Measurements from ENCODE around the gene LAMA4.

The LAMA4 gene

DNA sequence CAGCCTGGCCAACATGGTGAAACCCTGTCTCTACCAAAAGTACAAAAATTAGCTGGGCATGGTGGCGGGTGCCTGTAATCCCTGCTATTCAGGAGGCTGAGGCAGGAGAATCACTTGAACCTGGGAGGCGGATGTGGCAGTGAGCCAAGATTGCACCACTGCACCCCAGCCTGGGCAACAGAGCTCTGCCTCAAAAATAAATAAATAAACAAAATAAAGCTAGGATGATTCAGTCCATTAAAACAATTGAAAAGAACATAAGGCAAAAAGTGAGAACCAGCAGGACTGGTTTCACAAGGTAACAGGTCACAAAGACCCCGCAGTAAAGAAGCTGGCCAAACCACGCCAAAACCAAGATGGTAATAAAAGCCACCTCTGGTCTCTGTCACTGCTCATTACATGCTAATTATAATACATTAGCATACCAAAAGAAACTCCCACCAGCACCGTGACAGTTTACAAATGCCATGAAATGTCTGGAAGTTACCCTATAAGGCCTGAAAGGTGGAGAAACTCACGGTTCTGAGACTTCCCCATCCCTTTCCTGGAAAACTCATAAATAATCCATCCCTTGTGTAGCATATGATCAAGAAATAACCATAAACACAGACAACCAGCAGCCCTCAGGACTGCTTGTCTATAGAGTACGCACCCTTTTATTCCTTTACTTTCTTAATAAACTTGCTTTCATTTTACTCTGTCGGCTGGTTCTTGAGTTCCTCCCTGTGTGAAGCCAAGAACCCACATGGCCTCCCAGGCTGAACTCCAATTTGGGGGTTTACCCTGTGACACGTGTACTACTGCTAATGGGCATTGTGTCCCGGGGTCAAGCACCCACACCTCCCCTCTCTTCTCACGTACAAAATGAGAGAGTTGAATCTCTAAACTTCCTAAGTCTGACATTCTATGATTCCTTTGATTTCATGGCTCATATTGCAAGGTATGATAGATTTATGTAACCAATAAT is 10.2 kb downstream of the LAMA4 start:
- DNase-seq (ENCODE audit: low read depth in 3 of 3): no peak

DNA sequence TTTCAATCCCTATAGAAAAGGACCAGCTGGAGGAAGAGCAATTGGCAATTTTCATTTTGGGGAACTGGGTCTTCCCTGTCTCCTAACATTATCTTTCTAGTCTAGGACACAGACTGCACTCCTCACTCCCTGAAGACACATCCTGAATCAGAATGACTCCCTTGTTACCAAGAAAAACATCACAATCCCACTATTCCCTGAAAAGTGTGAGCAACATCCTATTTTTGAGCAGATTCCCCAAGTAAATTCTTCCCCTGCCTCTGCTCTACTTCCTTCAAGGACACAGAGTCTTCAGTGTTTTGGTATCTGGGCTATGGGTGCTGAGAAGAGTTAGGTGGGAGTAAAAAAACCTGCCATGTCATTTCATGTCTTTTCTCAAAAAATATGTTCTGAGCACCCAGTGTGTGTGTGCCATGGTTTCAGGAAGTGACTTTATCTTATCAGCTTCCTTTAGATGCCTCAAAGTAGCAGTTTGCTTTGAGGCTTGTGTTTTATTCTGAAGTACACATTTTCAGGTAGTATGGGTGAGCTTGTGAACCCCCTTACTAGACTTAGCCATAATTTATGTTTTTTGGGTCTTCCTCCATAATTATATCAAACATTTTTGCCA is 12.4 kb downstream of the LAMA4 start:
- DNase-seq (ENCODE audit: low read depth in 3 of 3): no peak

DNA sequence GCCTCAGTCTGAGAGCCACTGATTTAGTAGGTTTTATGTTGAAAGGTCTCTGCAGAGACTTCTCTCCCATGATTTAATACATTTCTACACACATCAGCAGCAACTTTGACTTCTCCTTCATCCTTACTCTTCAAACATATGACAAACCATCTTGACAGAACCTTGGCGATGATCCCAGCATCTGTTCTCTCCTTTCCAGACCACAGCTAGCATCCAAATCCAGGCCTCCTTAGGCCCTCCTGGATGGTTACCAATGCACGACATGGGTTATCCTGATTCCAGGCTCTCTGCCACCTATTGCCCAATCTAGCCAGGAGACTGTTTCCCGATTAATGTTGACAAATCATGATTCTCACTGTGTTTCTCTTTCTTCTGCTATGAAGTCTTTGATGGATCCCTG is 16.8 kb downstream of the LAMA4 start:
- no peak for DNase-seq (ENCODE audit: low read depth in 3 of 3)

DNA sequence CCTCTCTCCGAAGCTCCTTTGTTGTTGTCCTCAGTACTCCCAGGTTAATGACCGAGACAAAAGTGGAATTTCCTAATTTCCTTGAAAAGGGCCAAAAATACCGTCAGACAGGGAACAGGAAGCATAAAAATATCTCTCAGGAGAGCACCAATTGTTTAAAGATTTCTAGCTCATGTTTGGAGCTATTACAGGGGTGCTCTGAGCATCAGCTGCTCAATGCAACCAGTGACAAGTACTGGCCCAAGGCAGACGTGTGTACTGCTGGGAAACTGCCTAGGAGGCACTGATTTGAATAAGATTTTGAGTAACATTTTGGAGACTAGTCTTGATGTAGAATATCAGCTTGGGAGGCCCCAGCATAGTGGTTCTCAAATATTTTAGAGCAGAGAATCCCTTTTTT is 17.3 kb downstream of the LAMA4 start:
- no peak for DNase-seq (ENCODE audit: low read depth in 3 of 3)

DNA sequence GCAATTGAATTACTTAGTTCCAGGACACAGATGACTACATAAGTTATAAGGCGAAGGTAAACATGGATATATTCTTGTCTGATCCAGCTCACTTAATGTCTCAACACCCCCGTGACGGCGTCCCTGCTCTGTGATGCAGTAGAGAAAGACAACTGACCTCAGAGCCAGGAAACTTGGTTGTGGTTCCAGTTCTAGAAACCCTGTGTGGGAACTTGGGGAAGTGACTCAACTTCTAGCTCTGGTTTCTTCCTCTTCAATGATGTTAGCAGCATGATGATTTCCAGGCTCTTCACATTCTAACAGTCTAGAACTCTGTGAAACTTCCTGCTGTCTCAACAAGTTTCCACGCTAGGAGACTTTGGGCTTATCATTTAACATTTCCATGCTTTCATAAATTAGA is 18.4 kb downstream of the LAMA4 start:
- peak; percentile 38 to 63 (median 61) for DNase-seq (ENCODE audit: low read depth in 3 of 3)

DNA sequence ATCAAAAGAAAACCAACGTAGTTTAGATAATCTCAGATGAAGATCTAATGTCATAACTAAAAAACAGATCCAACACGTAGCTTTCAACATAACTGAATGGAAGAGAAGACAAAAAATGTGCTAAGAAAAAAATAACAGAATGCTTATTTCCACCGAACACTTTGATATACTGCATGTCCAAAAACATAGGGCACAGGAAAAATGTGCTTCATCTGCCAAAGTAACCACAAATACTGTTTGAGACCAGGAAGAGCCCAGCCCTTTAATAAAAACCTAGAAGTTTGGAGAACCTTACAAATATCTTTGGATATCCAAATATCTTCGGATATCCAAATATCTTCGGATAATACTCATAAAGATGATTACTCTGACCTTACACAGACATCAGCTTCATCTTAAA is 19.8 kb downstream of the LAMA4 start:
- DNase-seq (ENCODE audit: low read depth in 3 of 3): no peak

DNA sequence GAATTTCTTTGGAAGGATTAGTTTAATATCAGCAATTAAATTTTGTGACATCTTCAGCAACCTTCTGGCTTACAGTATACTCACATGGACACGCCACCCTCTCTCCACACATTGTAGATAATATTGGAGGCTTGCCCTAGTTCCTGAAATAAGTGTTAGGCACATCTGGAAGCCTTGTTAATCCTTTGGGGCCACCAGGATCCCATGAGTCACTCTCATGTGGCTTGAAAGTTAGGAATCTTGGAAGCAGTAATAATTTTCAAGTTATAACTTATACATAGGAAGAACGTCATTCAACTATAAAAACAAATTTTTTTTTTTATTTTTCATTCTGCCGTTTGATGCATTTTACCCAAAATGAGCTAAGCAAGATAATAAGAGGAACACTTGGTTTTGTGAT is 20.5 kb downstream of the LAMA4 start:
- no peak for DNase-seq (ENCODE audit: low read depth in 3 of 3)

DNA sequence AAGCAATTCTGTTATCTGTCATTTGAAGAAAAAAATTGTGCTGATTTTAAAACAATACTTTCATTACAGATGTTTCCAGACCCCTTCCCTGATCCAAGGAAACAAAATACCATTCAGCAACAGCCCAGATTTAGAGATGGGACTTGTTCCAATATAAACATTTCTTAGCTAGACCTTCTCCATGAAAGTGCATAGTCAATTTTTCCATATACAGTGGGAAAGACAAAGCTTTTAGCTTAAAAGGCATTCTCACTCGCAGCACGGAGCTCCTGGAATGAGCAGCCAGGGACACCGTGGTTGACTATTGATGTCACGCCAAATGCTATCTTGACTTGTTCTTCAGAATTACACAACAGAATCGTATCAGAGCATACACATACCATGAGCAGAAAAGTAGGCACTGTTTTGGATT is 21.5 kb downstream of the LAMA4 start:
- no peak for DNase-seq (ENCODE audit: low read depth in 3 of 3)

DNA sequence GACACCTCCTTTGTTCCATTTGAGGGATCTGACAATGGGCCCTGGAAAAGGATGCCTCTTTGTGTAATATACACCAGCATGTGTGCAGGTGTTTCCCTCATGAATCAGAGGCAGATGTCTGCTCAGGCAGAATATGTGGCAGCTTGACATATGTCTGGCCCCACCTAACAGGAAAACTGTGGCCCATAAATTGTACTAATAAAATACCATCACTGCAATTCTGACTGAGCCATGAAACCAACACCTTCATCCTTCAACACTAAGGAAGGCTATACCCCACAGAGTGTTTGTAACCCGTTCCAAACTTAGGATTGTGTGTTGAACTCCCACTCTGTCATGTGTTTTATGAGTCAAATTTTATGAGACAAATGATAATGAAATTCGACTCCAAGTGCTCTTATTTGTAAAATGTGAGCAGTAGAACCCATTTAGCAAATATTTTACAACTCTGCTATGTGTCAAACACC is 22.7 kb downstream of the LAMA4 start:
- no peak for DNase-seq (ENCODE audit: low read depth in 3 of 3)

DNA sequence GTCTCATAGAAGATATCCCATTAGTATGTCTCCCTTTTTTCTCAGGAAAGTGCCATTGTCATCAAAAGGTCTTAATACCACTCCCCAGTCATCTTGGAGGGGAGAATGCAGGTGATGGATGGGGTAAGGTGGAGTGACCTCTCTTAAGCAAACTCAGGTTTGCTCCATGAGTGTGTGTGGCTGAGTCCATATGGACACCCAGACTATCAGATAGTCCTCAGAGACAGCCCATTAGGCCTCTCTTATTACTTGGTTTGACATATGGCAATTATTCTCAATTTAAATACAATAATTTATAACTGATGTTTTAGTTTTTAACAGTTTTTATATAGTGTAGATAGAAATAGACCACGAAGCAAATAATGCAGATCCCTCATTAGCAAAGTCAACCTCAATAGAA is 23.2 kb downstream of the LAMA4 start:
- DNase-seq (ENCODE audit: low read depth in 3 of 3): no peak

DNA sequence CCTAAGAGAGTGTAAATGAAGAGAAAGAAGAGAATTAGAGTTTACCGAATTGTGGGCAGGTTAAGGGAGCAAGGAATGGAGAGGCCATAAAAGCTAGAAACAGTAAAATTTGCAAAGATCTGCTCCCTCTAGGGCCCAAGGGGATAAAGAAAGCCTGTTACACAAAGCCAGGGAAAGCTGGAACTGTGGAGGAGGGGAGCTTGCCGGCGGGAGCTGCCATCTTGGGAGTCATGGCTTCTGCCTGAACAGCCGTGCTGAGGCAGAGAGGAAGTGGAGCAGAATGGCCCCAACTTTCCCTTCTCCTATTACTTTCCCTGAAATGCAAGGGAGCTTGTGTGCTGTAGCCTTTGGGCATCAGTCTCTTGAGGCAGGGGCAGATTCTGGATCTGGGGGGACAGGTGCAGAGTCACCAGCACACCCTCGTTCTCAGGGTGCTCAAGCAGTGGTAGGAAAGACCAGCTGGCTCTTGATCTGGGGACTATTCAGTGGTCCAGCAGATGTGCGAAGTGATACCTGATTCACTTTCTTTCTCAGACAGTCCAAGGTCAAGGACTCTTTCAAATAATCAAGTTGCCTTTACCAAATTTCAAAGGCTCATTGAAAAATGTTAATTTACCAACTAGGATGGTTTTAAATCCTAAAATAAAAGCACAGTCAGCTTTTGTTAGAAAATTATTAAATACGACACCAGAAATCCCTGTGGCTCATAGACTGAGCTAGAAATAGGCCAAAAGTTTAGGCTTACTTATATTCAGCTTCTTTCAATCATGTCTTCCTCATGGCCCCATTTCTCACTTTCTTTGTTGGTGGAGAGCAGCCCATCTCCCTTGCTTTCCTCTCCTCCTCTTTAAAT is 25.7 kb downstream of the LAMA4 start:
- DNase-seq (ENCODE audit: low read depth in 3 of 3): no peak

DNA sequence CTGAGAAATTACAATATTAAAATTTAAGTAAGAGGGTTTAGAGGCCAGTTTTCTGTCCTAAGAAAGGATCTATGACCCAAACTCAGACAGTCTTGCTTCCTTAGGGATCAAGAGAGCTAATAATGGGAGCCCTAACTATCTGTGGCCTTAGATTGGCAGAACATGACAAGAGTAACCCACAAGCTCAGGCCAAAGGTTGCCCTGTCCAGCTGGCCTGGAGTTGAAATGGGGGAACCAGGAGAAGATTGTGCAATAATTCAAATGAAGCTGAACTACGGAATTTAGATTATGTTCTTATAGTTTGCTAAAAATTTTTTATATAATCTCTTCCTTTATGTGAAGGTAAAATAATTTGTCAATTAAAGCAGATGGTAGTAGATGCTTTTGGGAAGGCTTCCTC is 26.4 kb downstream of the LAMA4 start:
- no peak for DNase-seq (ENCODE audit: low read depth in 3 of 3)

DNA sequence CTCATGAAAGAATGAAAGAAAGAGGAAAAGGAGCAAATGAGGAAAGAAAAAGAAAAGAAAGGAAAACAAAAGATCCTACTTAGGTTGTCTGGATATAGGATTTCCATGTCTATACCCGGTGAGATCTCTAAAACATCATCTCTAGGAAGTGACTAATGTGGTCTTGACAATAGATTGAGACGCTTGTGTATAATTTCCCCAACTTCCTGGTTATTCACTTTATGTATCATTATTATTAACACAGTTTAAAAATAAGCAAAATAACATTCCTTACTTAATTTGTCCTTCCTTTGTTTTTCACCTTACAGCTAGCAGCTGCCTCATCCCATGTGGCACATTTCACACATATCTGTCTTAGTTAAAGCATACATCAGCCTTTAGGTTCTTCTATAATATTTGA is 27.0 kb downstream of the LAMA4 start:
- DNase-seq (ENCODE audit: low read depth in 3 of 3): no peak

DNA sequence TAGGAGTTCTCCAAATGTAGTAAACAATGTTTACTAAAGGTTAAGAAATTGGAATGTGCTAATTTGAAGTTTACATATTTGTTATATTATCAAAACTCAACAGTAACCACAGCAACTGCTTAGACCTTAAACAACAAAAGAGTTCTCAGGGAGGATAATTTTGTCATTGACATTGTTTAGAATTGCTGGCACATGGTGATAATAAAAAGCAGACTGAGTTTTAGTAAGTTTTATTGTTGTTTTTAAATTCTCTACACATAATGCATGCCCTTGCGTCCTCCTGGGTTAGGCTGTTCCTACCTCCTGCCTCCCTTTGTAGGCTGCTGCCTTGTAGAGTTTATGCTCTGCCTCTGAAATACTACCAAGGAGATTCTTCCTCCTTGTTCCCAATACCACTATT is 28.7 kb downstream of the LAMA4 start:
- no peak for DNase-seq (ENCODE audit: low read depth in 3 of 3)

DNA sequence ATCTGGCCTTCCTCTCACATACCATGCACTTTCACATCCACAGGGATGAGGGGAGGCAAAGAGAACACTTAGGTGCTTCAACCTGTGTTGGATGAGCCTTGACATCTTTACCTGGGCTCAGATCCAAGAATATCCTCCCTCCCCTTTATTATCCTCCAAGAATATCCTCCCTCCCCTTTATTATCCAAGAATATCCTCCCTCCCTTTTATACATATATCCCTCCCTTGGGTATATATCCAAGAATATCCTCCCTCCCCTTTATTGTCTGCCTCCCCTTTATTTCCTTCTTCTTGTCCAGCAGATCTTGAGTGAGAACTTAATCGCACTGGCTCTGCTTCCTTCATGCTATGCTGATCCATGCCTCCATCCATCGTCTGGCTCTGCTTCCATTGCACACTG is 30.3 kb downstream of the LAMA4 start:
- no peak for DNase-seq (ENCODE audit: low read depth in 3 of 3)

DNA sequence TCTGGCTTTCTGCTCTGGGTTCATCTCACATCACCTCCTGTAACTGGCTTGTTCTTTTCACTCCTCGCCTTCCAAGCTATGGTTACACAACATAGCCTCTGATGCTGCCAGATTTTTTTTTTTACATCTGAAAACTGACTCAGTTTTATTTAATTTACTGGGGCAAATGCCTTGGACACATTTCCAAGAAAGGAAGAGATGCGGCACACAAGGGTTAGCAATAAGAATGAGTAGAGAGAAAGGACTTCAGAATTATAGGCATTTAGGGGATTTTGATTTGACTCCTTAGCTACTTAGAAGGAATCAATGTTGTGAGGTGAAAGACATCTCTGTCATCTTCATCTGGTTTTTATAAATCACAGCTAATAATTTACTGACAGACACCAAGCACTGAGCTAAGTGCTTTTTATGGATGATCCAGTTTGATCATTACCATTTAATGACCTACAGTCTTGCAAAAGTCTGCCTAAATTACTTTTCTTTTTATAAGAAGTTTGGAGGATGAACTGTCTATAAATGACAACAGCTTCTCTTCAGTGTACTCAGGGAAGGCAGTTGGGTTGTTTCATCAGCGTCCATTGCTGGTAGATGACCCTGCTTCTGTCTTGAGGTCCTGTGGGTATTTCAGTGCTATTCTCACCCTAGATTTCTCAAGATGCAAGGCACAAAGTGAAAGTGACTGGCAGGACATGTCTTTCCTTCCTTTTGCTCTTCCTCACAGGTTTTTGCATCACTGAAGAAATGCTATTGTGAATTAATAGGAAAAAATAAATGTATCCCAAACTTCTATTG is 31.1 kb downstream of the LAMA4 start:
- no peak for DNase-seq (ENCODE audit: low read depth in 3 of 3)

DNA sequence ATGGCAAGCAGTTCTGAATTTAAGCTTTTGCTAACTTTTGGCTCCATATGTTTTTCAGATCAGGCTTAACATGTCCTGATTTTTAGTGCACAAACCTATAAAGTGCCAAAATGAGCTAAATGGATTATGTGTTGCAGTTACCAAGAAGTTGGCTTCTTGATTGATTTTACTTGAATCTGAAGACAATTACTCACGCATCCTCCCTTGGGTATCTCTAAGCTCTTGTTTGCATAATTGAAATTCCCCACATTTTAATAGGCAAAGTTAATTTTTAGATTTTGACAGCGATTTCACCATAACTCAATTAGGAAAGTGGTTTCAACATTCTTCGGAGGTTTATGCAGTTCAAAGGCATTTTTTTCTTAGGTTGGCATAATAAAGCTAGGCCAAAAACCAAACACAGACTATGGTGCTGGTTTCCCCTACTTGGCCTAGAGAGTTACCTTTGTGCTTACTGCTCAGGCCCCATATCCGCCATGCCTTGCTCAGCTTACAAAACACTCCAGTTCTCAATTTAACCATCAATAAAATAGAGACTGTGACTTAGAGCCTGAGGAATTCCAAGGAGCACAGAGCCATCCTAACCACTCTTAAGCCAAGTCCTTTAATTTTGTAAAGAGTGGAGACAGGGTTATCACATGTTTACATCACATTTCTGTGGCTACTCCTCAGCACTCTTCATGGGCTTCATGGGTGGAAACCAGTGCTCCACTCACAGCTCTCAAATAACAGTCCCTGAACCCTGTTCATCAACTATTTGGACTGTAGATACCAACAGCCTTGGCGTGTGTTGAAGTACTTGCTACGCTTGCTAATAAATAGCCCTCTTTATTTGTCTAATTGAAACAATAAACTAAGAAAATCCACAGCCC is 32.1 kb downstream of the LAMA4 start:
- DNase-seq (ENCODE audit: low read depth in 3 of 3): no peak

DNA sequence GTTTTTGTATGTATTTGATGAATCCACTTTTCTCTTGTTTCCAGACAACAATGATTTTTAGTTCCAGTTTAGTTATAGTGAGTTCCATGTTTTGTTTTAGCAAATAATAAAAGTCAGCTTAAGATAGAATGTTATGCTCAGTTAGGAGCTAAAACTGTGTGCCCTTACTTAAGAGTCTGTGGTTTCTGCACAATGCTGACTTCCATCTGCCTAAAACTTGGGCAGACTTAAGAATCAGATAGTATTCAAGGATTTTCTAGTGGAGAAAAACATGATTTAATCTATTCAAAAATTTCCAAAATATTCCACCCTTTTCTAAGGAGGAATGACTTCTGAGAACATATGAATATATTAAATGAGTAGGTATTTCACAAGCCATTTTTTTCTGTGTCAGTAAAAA is 32.8 kb downstream of the LAMA4 start:
- no peak for DNase-seq (ENCODE audit: low read depth in 3 of 3)

DNA sequence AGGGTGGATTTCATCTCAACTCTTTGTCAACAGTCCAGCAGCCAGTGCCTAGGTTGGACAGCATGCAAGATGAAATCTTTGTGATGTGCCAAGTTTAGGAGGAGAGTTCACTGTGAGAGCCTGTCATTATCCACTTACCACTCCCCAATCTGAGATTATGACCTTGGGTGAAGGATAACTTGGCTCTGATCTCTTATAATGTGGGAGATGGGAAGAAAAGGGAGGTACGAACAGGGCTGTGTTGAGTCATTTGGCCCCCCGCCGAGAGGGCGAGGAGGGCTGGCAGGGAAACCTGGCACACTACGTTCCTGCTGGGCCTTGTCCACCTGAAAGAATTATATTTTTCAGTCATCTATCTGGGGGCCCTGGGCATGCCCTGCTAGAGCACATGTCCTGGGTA is 35.8 kb downstream of the LAMA4 start:
- DNase-seq (ENCODE audit: low read depth in 3 of 3): no peak
